ENCODE results near the gene MSI2. TPM values are rescaled to one million over a fixed set of nuclear protein-coding genes. Genes with fewer than 3 reads are reported as not detected.

The MSI2 gene
- total and polyA plus RNA-seq, 2 donors (not counting 1 experiment from before 2014, with no cell fraction given): 16.1 to 196 TPM

GRCh38 chr17:57228911-57229310, 27.4 kb upstream of the MSI2 start:
- Mint-ChIP-seq H3K4me1 (no peaks in the 10 kb centered on the region), H3K27me3 (peaks cover 27% of the 10 kb centered on the region), H3K4me3 (no peak overlapping the region), H3K9me3 (ENCODE audit: insufficient read depth) (no peaks in the 10 kb centered on the region), H3K27ac (no peak overlapping the region)
- intact Hi-C loops (cut with micrococcal nuclease): no loop called here
- no peak overlapping the region for H3K4me2 ChIP-seq (replicated peaks; ENCODE audit: low read depth, low read length, poor library complexity, severe bottlenecking)
- H3K27me3 ChIP-seq (replicated peaks in 1 of 4; ENCODE audit: control extremely low read depth in 1 of 4, control insufficient read depth in 3 of 4, insufficient read depth in 4 of 4, low read length in 3 of 4): peaks cover 0 to 8% (median 3%) of the 10 kb centered on the region in 4 experiments
- ChIA-PET POLR2A (no interaction called here), CTCF (interaction anchor here (0.9 to 2.5 kb wide), 2 partner anchors 13 to 14 kb away, joined by 3 to 11 read pairs; no protein-coding TSS in a partner anchor)
- no CpG with 5 or more reads among the region's 4 CpGs for WGBS (ENCODE audit: insufficient coverage)
- H3K79me2 ChIP-seq (ENCODE audit: control insufficient read depth, insufficient read depth, low read length): no peaks in the 10 kb centered on the region
- no peak overlapping the region for H2AFZ ChIP-seq (ENCODE audit: insufficient read depth, low read depth, low read length, poor library complexity, severe bottlenecking)
- no peak overlapping the region for H3K27ac ChIP-seq (ENCODE audit: low read length in 2 of 2)
- H3K4me3 ChIP-seq (ENCODE audit: control extremely low read depth in 1 of 5, extremely low read depth in 1 of 5, insufficient read depth in 1 of 5, low read depth in 2 of 5, low read length in 4 of 5): no peak overlapping the region
- H3K4me1 ChIP-seq (ENCODE audit: control insufficient read depth in 2 of 2, insufficient read depth in 2 of 2, low read length in 2 of 2): no peaks in the 10 kb centered on the region
- TF ChIP-seq CTCF (IDR thresholded peaks at IDR 0.05): no peak
- no peak for TF ChIP-seq EZH2 (IDR thresholded peaks at IDR 0.05; ENCODE audit: borderline replicate concordance, insufficient read depth, low read depth, low read length, poor library complexity, severe bottlenecking)
- H3K9me3 ChIP-seq (ENCODE audit: control extremely low read depth in 1 of 3, control insufficient read depth in 2 of 3, insufficient read depth in 1 of 3, low read length in 2 of 3): no peaks in the 10 kb centered on the region
- H3K9ac ChIP-seq (ENCODE audit: low read length): no peak overlapping the region
- no peaks in the 10 kb centered on the region for H3K36me3 ChIP-seq (replicated peaks in 1 of 2; ENCODE audit: control extremely low read depth in 1 of 2, control insufficient read depth in 1 of 2, extremely low read depth in 1 of 2, insufficient read depth in 2 of 2, low read length in 1 of 2)
- DNase-seq (no peak), ATAC-seq (ENCODE audit: low read depth) (no peak)
- H4K20me1 ChIP-seq (ENCODE audit: control insufficient read depth, insufficient read depth, low read length, poor library complexity, severe bottlenecking): no peaks in the 10 kb centered on the region

- Histone ChIP-seq H2AFZ (ENCODE audit: insufficient read depth, low read depth, low read length, poor library complexity, severe bottlenecking) (no peak overlapping the region), H3K36me3 (replicated peaks in 1 of 2; ENCODE audit: control extremely low read depth in 1 of 2, control insufficient read depth in 1 of 2, extremely low read depth in 1 of 2, insufficient read depth in 2 of 2, low read length in 1 of 2) (no peaks in the 10 kb centered on the region), H3K9ac (ENCODE audit: low read length) (no peak overlapping the region), H3K4me2 (replicated peaks; ENCODE audit: low read depth, low read length, poor library complexity, severe bottlenecking) (no peak overlapping the region), H3K79me2 (ENCODE audit: control insufficient read depth, insufficient read depth, low read length) (no peaks in the 10 kb centered on the region), H4K20me1 (ENCODE audit: control insufficient read depth, insufficient read depth, low read length, poor library complexity, severe bottlenecking) (no peaks in the 10 kb centered on the region), H3K4me3 (ENCODE audit: control extremely low read depth in 1 of 5, extremely low read depth in 1 of 5, insufficient read depth in 1 of 5, low read depth in 2 of 5, low read length in 4 of 5) (no peak overlapping the region), H3K9me3 (ENCODE audit: control extremely low read depth in 1 of 3, control insufficient read depth in 2 of 3, insufficient read depth in 1 of 3, low read length in 2 of 3) (no peaks in the 10 kb centered on the region), H3K27me3 (replicated peaks in 1 of 4; ENCODE audit: control extremely low read depth in 1 of 4, control insufficient read depth in 3 of 4, insufficient read depth in 4 of 4, low read length in 3 of 4) (peaks cover 0 to 8% (median 3%) of the 10 kb centered on the region in 4 experiments), H3K27ac (ENCODE audit: low read length in 2 of 2) (no peak overlapping the region), H3K4me1 (ENCODE audit: control insufficient read depth in 2 of 2, insufficient read depth in 2 of 2, low read length in 2 of 2) (no peaks in the 10 kb centered on the region)
- WGBS (ENCODE audit: insufficient coverage): no CpG with 5 or more reads among the region's 2 CpGs
- ChIA-PET POLR2A (no interaction called here), CTCF (no interaction called here)
- Mint-ChIP-seq H3K4me1 (no peaks in the 10 kb centered on the region), H3K4me3 (no peak overlapping the region), H3K27me3 (peaks cover 31% of the 10 kb centered on the region), H3K27ac (no peak overlapping the region), H3K9me3 (ENCODE audit: insufficient read depth) (no peaks in the 10 kb centered on the region)
- no peak for ATAC-seq (ENCODE audit: low read depth)
- intact Hi-C loops (cut with micrococcal nuclease): no loop called here
- DNase-seq: no peak
- TF ChIP-seq CTCF (IDR thresholded peaks at IDR 0.05) (no peak), EZH2 (IDR thresholded peaks at IDR 0.05; ENCODE audit: borderline replicate concordance, insufficient read depth, low read depth, low read length, poor library complexity, severe bottlenecking) (no peak)
These were observed 22.1 kb upstream of the MSI2 start for GRCh38 chr17:57234061-57234738.

Measured in B cell (primary cell).